ENCODE data around the gene OR14J1.

- TF ChIP-seq POLR2A (IDR thresholded peaks at IDR 0.05) (no peak), CTCF (IDR thresholded peaks at IDR 0.05) (no peak)
Observed at GRCh38 chr6:29336269-29336668, 34.8 kb downstream of the OR14J1 start.
